Measurements from ENCODE around the gene PVALEF.

PVALEF gene

GRCh38 chr17:81132770-81133723 is 32.3 kb upstream of the PVALEF start:
- Histone ChIP-seq H2BK12ac (ENCODE audit: low read length) (peak overlapping the region; percentile 82), H2BK5ac (ENCODE audit: low read length) (peak overlapping the region; percentile 77), H2AFZ (ENCODE audit: low read length) (no peak overlapping the region), H3K36me3 (replicated peaks in 1 of 2; ENCODE audit: control insufficient read depth in 2 of 2, insufficient read depth in 2 of 2, low read length in 2 of 2) (peaks cover 0 to 3% of the 10 kb centered on the region in 2 donors), H2AK5ac (ENCODE audit: low read depth, low read length) (peak overlapping the region; percentile 100), H3K27me3 (ENCODE audit: control insufficient read depth in 3 of 3, insufficient read depth in 3 of 3, low read depth in 1 of 3, low read length in 3 of 3) (no peaks in the 10 kb centered on the region), H3K4ac (ENCODE audit: low read length) (no peak overlapping the region), H3K9ac (ENCODE audit: low read depth, low read length, poor library complexity) (no peak overlapping the region), H3K4me2 (ENCODE audit: insufficient read depth, low read length, poor library complexity, severe bottlenecking) (no peak overlapping the region), H4K8ac (ENCODE audit: low read depth, low read length) (peak overlapping the region; percentile 65), H3K27ac (replicated peaks; ENCODE audit: low read length) (no peak overlapping the region), H2BK15ac (ENCODE audit: low read length) (peak overlapping the region; percentile 97), H3K23ac (ENCODE audit: low read depth, low read length, poor library complexity) (no peak overlapping the region), H3K79me1 (ENCODE audit: low read depth, low read length) (peaks cover 11% of the 10 kb centered on the region), H2BK120ac (ENCODE audit: low read depth, low read length) (peak overlapping the region; percentile 24), H4K91ac (ENCODE audit: low read depth, low read length, poor library complexity) (no peak overlapping the region), H3K4me1 (ENCODE audit: control insufficient read depth in 2 of 2, insufficient read depth in 1 of 2, low read depth in 1 of 2, low read length in 2 of 2) (peaks cover 41 to 45% of the 10 kb centered on the region in 2 donors), H3K18ac (ENCODE audit: low read length) (peak overlapping the region; percentile 87), H3K9me3 (replicated peaks in 1 of 2; ENCODE audit: control insufficient read depth in 2 of 2, insufficient read depth in 1 of 2, low read depth in 1 of 2, low read length in 2 of 2) (peaks cover 0 to 6% of the 10 kb centered on the region in 2 donors), H3K14ac (ENCODE audit: low read length) (peak overlapping the region; percentile 63), H3K4me3 (ENCODE audit: low read length in 2 of 2) (no peak overlapping the region)
- WGBS, 2 donors (ENCODE audit: extremely low coverage in 2 of 2, insufficient read length in 2 of 2, insufficient replicate concordance in 1 of 2) = no CpG with 5 or more reads among the region's 22 CpGs
- DNase-seq (ENCODE audit: low spot score) = no peak

GRCh38 chr17:81134064-81134781 is 31.1 kb upstream of the PVALEF start:
- Histone ChIP-seq H3K4me2 (ENCODE audit: insufficient read depth, low read length, poor library complexity, severe bottlenecking) (no peak overlapping the region), H3K27me3 (ENCODE audit: control insufficient read depth in 3 of 3, insufficient read depth in 3 of 3, low read depth in 1 of 3, low read length in 3 of 3) (no peaks in the 10 kb centered on the region), H3K9me3 (replicated peaks in 1 of 2; ENCODE audit: control insufficient read depth in 2 of 2, insufficient read depth in 1 of 2, low read depth in 1 of 2, low read length in 2 of 2) (peaks cover 0 to 14% of the 10 kb centered on the region in 2 donors), H2BK5ac (ENCODE audit: low read length) (peak overlapping the region; percentile 60), H2BK120ac (ENCODE audit: low read depth, low read length) (no peak overlapping the region), H3K9ac (ENCODE audit: low read depth, low read length, poor library complexity) (peak overlapping the region; percentile 81), H3K18ac (ENCODE audit: low read length) (peak overlapping the region; percentile 38), H3K23ac (ENCODE audit: low read depth, low read length, poor library complexity) (peak overlapping the region; percentile 65), H3K79me1 (ENCODE audit: low read depth, low read length) (peaks cover 14% of the 10 kb centered on the region), H2AFZ (ENCODE audit: low read length) (no peak overlapping the region), H2AK5ac (ENCODE audit: low read depth, low read length) (peak overlapping the region; percentile 100), H3K14ac (ENCODE audit: low read length) (peak overlapping the region; percentile 63), H3K27ac (replicated peaks; ENCODE audit: low read length) (no peak overlapping the region), H4K8ac (ENCODE audit: low read depth, low read length) (peak overlapping the region; percentile 23), H2BK12ac (ENCODE audit: low read length) (peak overlapping the region; percentile 35), H3K4me3 (ENCODE audit: low read length in 2 of 2) (no peak overlapping the region), H3K4ac (ENCODE audit: low read length) (peak overlapping the region; percentile 6), H2BK15ac (ENCODE audit: low read length) (peak overlapping the region; percentile 97), H3K36me3 (replicated peaks in 1 of 2; ENCODE audit: control insufficient read depth in 2 of 2, insufficient read depth in 2 of 2, low read length in 2 of 2) (peaks cover 0 to 3% of the 10 kb centered on the region in 2 donors), H4K91ac (ENCODE audit: low read depth, low read length, poor library complexity) (no peak overlapping the region), H3K4me1 (ENCODE audit: control insufficient read depth in 2 of 2, insufficient read depth in 1 of 2, low read depth in 1 of 2, low read length in 2 of 2) (peaks cover 38 to 48% of the 10 kb centered on the region in 2 donors)
- no peak for DNase-seq (ENCODE audit: low spot score)
- WGBS, 2 donors (ENCODE audit: extremely low coverage in 2 of 2, insufficient read length in 2 of 2, insufficient replicate concordance in 1 of 2) = no CpG with 5 or more reads among the region's 28 CpGs

GRCh38 chr17:81135505-81136278 is 29.6 kb upstream of the PVALEF start:
- peak overlapping the region; percentile 91 for H3K23ac ChIP-seq (ENCODE audit: low read depth, low read length, poor library complexity)
- H3K18ac ChIP-seq (ENCODE audit: low read length) = peak overlapping the region; percentile 65
- H3K4me1 ChIP-seq (ENCODE audit: control insufficient read depth in 2 of 2, insufficient read depth in 1 of 2, low read depth in 1 of 2, low read length in 2 of 2) = peaks cover 24 to 34% of the 10 kb centered on the region in 2 donors
- H3K14ac ChIP-seq (ENCODE audit: low read length) = peak overlapping the region; percentile 90
- no peak overlapping the region for H3K27ac ChIP-seq (replicated peaks; ENCODE audit: low read length)
- H2BK12ac ChIP-seq (ENCODE audit: low read length) = peak overlapping the region; percentile 90
- H3K27me3 ChIP-seq (ENCODE audit: control insufficient read depth in 3 of 3, insufficient read depth in 3 of 3, low read depth in 1 of 3, low read length in 3 of 3) = no peaks in the 10 kb centered on the region
- peak overlapping the region; percentile 84 for H2AK5ac ChIP-seq (ENCODE audit: low read depth, low read length)
- H3K4me2 ChIP-seq (ENCODE audit: insufficient read depth, low read length, poor library complexity, severe bottlenecking) = no peak overlapping the region
- H2BK5ac ChIP-seq (ENCODE audit: low read length) = peak overlapping the region; percentile 54
- no peak overlapping the region for H2BK120ac ChIP-seq (ENCODE audit: low read depth, low read length)
- H3K4me3 ChIP-seq (ENCODE audit: low read length in 2 of 2) = no peak overlapping the region
- WGBS, 2 donors (ENCODE audit: extremely low coverage in 2 of 2, insufficient read length in 2 of 2, insufficient replicate concordance in 1 of 2) = no CpG with 5 or more reads among the region's 28 CpGs
- H3K9ac ChIP-seq (ENCODE audit: low read depth, low read length, poor library complexity) = peak overlapping the region; percentile 60
- H3K79me1 ChIP-seq (ENCODE audit: low read depth, low read length) = peaks cover 14% of the 10 kb centered on the region
- peak overlapping the region; percentile 72 for H4K91ac ChIP-seq (ENCODE audit: low read depth, low read length, poor library complexity)
- peaks cover 0 to 14% of the 10 kb centered on the region in 2 donors for H3K9me3 ChIP-seq (replicated peaks in 1 of 2; ENCODE audit: control insufficient read depth in 2 of 2, insufficient read depth in 1 of 2, low read depth in 1 of 2, low read length in 2 of 2)
- peaks cover 0 to 3% of the 10 kb centered on the region in 2 donors for H3K36me3 ChIP-seq (replicated peaks in 1 of 2; ENCODE audit: control insufficient read depth in 2 of 2, insufficient read depth in 2 of 2, low read length in 2 of 2)
- peak overlapping the region; percentile 23 for H3K4ac ChIP-seq (ENCODE audit: low read length)
- peak overlapping the region; percentile 82 for H4K8ac ChIP-seq (ENCODE audit: low read depth, low read length)
- DNase-seq (ENCODE audit: low spot score) = no peak
- no peak overlapping the region for H2AFZ ChIP-seq (ENCODE audit: low read length)
- H2BK15ac ChIP-seq (ENCODE audit: low read length) = peak overlapping the region; percentile 92
